ENCODE results near the gene TRHDE.

TRHDE gene

DNA sequence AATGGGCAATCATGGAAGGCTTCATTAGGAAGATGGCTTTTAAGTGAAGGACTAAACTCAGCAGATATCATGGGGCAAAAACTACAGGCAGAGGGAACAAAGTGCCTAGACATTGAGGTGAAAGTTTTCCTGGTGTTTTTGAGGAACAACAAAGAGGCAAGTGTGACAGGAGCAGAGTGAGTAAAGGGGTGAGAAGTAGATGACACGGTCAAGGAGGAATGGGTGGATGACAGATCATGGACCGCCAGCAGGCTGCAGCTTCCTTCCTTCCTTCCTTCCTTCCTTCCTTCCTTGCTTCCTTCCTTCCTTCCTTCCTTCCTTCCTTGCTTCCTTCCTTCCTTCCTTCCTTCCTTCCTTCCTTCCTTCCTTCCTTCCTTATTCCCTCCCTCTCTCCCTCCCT lies 108.3 kb downstream of the TRHDE start:
- Histone ChIP-seq H3K27ac (ENCODE audit: extremely low read depth, low read depth, low read length) (no peak overlapping the region), H3K9me3 (ENCODE audit: control insufficient read depth, insufficient read depth, low read depth, low read length) (no peaks in the 10 kb centered on the region), H3K36me3 (ENCODE audit: control insufficient read depth in 2 of 2, insufficient read depth in 1 of 2, low read length in 2 of 2) (no peaks in the 10 kb centered on the region), H3K4me3 (ENCODE audit: low read depth, low read length) (no peak overlapping the region), H3K4me1 (ENCODE audit: control insufficient read depth, insufficient read depth, low read length) (no peaks in the 10 kb centered on the region)
- ChIA-PET POLR2A (no interaction called here), CTCF (no interaction called here)
- no peak for TF ChIP-seq ZBTB11 (tag by site-specific recombination; conservative IDR thresholded peaks at IDR 0.05; ENCODE audit: low read depth)
- no peak for TF ChIP-seq ZSCAN30 (tag by site-specific recombination; IDR thresholded peaks at IDR 0.05)
- no peak for TF ChIP-seq ZNF510 (tag by site-specific recombination; IDR thresholded peaks at IDR 0.05; ENCODE audit: insufficient replicate concordance)
- TF ChIP-seq PRDM1 (tag by site-specific recombination; IDR thresholded peaks at IDR 0.05), result no peak

GRCh38 chr12:72388322-72388721 lies 116.2 kb downstream of the TRHDE start:
- H3K4me3 ChIP-seq (ENCODE audit: low read depth, low read length), result no peak overlapping the region
- ChIA-PET POLR2A (no interaction called here), CTCF (interaction anchor here (0.6 kb wide), 1 partner anchor 1526 kb away, joined by 3 read pairs; no protein-coding TSS in a partner anchor)
- H3K27ac ChIP-seq (ENCODE audit: extremely low read depth, low read depth, low read length), result no peak overlapping the region
- no peaks in the 10 kb centered on the region for H3K36me3 ChIP-seq (ENCODE audit: control insufficient read depth in 2 of 2, insufficient read depth in 1 of 2, low read length in 2 of 2)
- H3K4me1 ChIP-seq (ENCODE audit: control insufficient read depth, insufficient read depth, low read length), result no peaks in the 10 kb centered on the region
- no peaks in the 10 kb centered on the region for H3K9me3 ChIP-seq (ENCODE audit: control insufficient read depth, insufficient read depth, low read depth, low read length)
- TF ChIP-seq ZNF518A (tag by site-specific recombination; conservative IDR thresholded peaks at IDR 0.05; ENCODE audit: low read depth) (no peak), ZNF626 (tag by site-specific recombination; IDR thresholded peaks at IDR 0.05) (no peak), ZNF513 (tag by site-specific recombination; IDR thresholded peaks at IDR 0.05) (no peak), ZNF544 (tag by site-specific recombination; IDR thresholded peaks at IDR 0.05) (no peak)

DNA sequence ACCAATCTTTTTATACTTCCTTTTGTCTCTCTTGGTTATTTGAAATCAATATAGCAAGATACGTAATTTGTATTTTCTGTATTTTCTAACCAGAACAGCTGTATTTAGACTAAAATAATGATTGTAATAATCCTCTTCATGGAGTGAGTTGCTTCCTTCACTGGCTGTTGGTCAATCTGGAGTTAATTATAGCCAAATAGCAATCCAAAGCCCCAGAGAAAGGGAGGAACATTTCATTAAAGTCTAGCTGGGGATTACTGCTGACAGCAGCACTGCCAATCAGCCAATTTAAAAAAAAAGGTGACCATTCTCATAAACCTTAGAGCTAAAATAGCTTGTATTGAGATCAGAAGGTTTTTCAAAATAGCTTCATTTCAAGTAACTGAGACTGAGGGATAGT lies 118.0 kb downstream of the TRHDE start:
- Histone ChIP-seq H3K4me1 (ENCODE audit: control insufficient read depth, insufficient read depth, low read length) (no peaks in the 10 kb centered on the region), H3K27ac (ENCODE audit: extremely low read depth, low read depth, low read length) (no peak overlapping the region), H3K36me3 (ENCODE audit: control insufficient read depth in 2 of 2, insufficient read depth in 1 of 2, low read length in 2 of 2) (no peaks in the 10 kb centered on the region), H3K4me3 (ENCODE audit: low read depth, low read length) (no peak overlapping the region), H3K9me3 (ENCODE audit: control insufficient read depth, insufficient read depth, low read depth, low read length) (no peaks in the 10 kb centered on the region)
- ChIA-PET CTCF (no interaction called here), POLR2A (no interaction called here)
- TF ChIP-seq ZNF747 (tag by site-specific recombination; IDR thresholded peaks at IDR 0.05) (no peak), ZNF518A (tag by site-specific recombination; conservative IDR thresholded peaks at IDR 0.05; ENCODE audit: low read depth) (no peak), YY2 (tag by site-specific recombination; IDR thresholded peaks at IDR 0.05) (no peak), RBAK (tag by site-specific recombination; IDR thresholded peaks at IDR 0.05) (no peak), ZFP3 (tag by site-specific recombination; IDR thresholded peaks at IDR 0.05; ENCODE audit: low read depth) (no peak), ZNF184 (tag by site-specific recombination; IDR thresholded peaks at IDR 0.05) (no peak), YY1 (tag by site-specific recombination; IDR thresholded peaks at IDR 0.05) (no peak)
